Mammary epithelial cell (primary cell): ENCODE data around the gene ARHGAP45.

Experiments
- CTCF ChIP-seq, 2 donors: IDR thresholded peaks in 1 of 2; conservative IDR thresholded peaks in 1 of 2; 2 replicates each; pipeline ENCODE4 v1.5.1; 2011 to 2012; ENCODE audit warnings: inconsistent platforms in 2 of 2, low read length in 2 of 2, mild to moderate bottlenecking in 2 of 2, control low read depth in 1 of 2, low read depth in 1 of 2; ENCODE audit not compliant: insufficient read depth in 1 of 2; ENCODE audit errors: extremely low read depth in 1 of 2
- EZH2 ChIP-seq: IDR thresholded peaks from 2 replicates; pipeline ENCODE4 v1.6.1; 2012; ENCODE audit warnings: low read length, inconsistent platforms, borderline replicate concordance

GRCh38 chr19:1113030-1113985, 46.3 kb downstream of the ARHGAP45 start:
- TF ChIP-seq CTCF (conservative IDR thresholded peaks at IDR 0.05 in 1 of 2, IDR thresholded peaks at IDR 0.05 in 1 of 2; ENCODE audit: extremely low read depth in 1 of 2, insufficient read depth in 1 of 2, low read depth in 1 of 2, low read length in 2 of 2) (peak; percentile 30 to 74), EZH2 (no peak)
